GM18508 (cell line): ENCODE measurements around the gene ZNF521.

ENCODE experiments used
- ATAC-seq: cut with Tn5 transposase; IDR thresholded peaks from one replicate; pipeline ENCODE4 v1.9.1; 2021; ENCODE audit warnings: moderate number of reproducible peaks; ENCODE audit not compliant: insufficient read depth, unreplicated experiment

The ZNF521 gene

GRCh38 chr18:25351777-25352628 lies at the start of gene ZNF521:
TSS of gene ZNF521 (minus strand) at chr18:25352166. CDS start at chr18:25350946, 1,220 bp downstream.
- ATAC-seq: no peak

GRCh38 chr18:25399554-25399953 lies 47.6 kb upstream of the ZNF521 start:
- ATAC-seq: no peak

- ATAC-seq: no peak
Observed at GRCh38 chr18:25392192-25392591, 40.2 kb upstream of the ZNF521 start.

GRCh38 chr18:25373432-25374179 lies 21.6 kb upstream of the ZNF521 start:
- no peak for ATAC-seq

GRCh38 chr18:25370391-25370790 lies 18.4 kb upstream of the ZNF521 start:
- no peak for ATAC-seq

GRCh38 chr18:25365242-25365641 lies 13.3 kb upstream of the ZNF521 start:
- no peak for ATAC-seq

GRCh38 chr18:25364732-25365131 lies 12.8 kb upstream of the ZNF521 start:
- ATAC-seq: no peak

- no peak for ATAC-seq
Observed at GRCh38 chr18:25360301-25360899, 8.4 kb upstream of the ZNF521 start.

GRCh38 chr18:25353080-25353479 lies 1.1 kb upstream of the ZNF521 start:
- no peak for ATAC-seq

- ATAC-seq: no peak
Observed at GRCh38 chr18:25352629-25353005, 651 bp upstream of the ZNF521 start.

- ATAC-seq: no peak
Observed at GRCh38 chr18:25351280-25351775, 638 bp downstream of the ZNF521 start.

GRCh38 chr18:25350489-25351251 lies 1.3 kb downstream of the ZNF521 start:
- ATAC-seq: no peak

GRCh38 chr18:25349926-25350487 lies 2.0 kb downstream of the ZNF521 start:
- ATAC-seq: no peak

GRCh38 chr18:25349131-25349925 lies 2.6 kb downstream of the ZNF521 start:
- no peak for ATAC-seq

- no peak for ATAC-seq
Observed at GRCh38 chr18:25348386-25349130, 3.4 kb downstream of the ZNF521 start.

- no peak for ATAC-seq
Observed at GRCh38 chr18:25346561-25346960, 5.4 kb downstream of the ZNF521 start.

GRCh38 chr18:25345081-25345866 lies 6.7 kb downstream of the ZNF521 start:
- no peak for ATAC-seq

- ATAC-seq: no peak
Observed at GRCh38 chr18:25341831-25342230, 10.1 kb downstream of the ZNF521 start.
